Omental fat pad (tissue), 4 donors: ENCODE data around the gene TPRG1. TPM values are rescaled to one million over a fixed set of nuclear protein-coding genes. Genes with fewer than 3 reads are reported as not detected.

Experiments used
- ATAC-seq: fragments of 150-250 bp; one replicate; pipeline ENCODE4 v1.9.1; 2016; ENCODE audit warnings: mild to moderate bottlenecking, moderate library complexity; ENCODE audit not compliant: low FRiP score
- DNase-seq: peaks from one replicate; pipeline ENCODE4 v3.0.0-alpha.2; 2019; ENCODE audit warnings: low spot score
- CTCF ChIP-seq, 3 donors: fragments of 450-650 bp; IDR thresholded peaks; one replicate each; pipeline ENCODE4 v1.5.1; 2016 to 2017; ENCODE audit warnings: antibody characterized with exemption in 3 of 3, mild to moderate bottlenecking in 3 of 3, moderate library complexity in 2 of 3
- total RNA-seq, 4 donors: library from RNA; depleted of rRNA; stranded (reverse); fragments of >200 nt; gene quantifications; one replicate each; pipeline ENCODE4 v1.1.0, GENCODE V29; 2016

Gene TPRG1
- total RNA-seq, 4 donors from 2014 or later, result 7.1 to 18.3 (median 13.8) TPM

DNA sequence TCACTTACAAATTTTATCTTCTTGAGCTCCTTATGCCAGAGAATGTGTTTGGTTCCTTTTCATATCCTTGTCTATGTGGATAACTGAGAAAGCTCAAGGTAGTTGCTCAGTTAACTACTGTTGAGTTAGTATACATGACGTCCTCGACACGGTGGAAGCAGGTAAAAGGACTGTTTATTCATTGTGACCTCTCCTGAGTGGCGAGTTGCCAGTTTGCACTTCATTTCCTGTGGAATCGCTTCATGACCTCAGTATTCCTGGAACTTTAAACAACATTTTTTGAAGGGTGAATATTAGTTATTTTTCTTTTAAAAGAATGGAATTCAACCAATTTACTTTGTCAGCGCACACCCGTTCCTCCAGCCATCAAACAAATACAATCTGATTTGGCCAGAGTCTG, 1.2 kb upstream of the TPRG1 start:
- ATAC-seq, result no peak
- DNase-seq, result no peak
- TF ChIP-seq CTCF (IDR thresholded peaks at IDR 0.05), result no peak

GRCh38 chr3:189172668-189173419, 1.1 kb downstream of the TPRG1 start:
- no peak for TF ChIP-seq CTCF (IDR thresholded peaks at IDR 0.05)
- DNase-seq (no peak), ATAC-seq (no peak)

DNA sequence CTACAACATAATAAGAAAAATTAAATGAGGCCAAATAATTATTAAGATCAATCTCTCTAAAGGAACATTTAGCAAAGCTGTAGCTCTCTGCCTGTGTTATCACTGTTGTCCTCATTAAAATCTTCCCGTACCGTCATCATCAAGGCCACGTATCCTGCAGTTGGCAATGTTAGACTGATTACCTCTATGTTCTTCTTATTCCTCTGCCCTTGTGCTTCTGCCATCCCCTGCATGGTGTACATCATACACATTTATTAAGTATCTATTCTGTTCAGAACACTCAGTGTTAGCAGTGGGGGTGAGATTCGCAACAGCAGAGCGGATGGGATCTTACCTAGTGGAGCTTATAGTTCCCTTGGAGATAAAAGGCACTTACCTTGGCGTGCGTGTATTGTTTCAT, 12.8 kb downstream of the TPRG1 start:
- ATAC-seq (no peak), DNase-seq (no peak)
- no peak for TF ChIP-seq CTCF (IDR thresholded peaks at IDR 0.05)

GRCh38 chr3:189186101-189186500, 14.3 kb downstream of the TPRG1 start:
- peak; percentile 45 for ATAC-seq
- TF ChIP-seq CTCF (IDR thresholded peaks at IDR 0.05), result no peak
- no peak for DNase-seq

GRCh38 chr3:189188466-189188865, 16.7 kb downstream of the TPRG1 start:
- no peak for DNase-seq
- no peak for TF ChIP-seq CTCF (IDR thresholded peaks at IDR 0.05)
- peak; percentile 77 for ATAC-seq

DNA sequence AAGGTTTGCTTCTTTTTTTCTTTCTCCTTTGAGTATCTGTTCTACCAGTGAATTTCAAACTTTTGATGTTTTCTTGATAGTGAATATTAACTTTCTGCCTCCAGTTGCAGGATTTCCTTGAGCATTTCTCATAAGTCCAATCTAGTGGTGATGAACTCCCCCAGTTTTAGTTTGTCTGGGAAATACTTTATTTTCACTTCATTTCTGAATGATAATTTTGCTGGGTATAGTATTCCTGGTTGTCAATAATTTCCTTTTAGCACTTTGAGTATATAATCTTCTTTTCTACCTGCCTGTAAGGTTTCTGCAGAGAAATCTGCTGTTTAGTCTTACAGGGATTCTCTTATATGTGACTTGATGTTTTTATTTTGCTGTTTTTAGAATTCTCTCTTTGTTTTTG, 21.0 kb downstream of the TPRG1 start:
- DNase-seq (no peak), ATAC-seq (no peak)
- TF ChIP-seq CTCF (IDR thresholded peaks at IDR 0.05), result no peak

DNA sequence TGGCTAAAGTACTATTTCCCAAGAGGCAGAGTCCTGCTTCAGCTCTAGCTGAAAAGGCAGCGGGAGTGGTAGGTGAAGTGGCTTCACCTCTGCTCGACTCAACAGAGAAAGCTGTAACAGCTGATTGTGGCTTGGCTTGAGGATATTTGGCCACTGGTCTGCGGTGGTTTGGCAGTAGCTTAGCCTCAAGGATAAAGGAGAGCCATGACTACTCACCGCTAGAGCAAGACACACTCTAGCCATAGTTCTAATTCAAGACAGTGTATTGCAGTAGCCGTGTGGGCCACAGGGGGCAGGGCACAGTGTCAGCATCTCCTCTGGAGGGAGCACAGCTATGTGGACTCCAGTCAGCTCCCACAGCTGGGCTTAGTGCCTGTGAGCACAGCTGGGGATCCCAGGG, 23.5 kb downstream of the TPRG1 start:
- TF ChIP-seq CTCF (IDR thresholded peaks at IDR 0.05), result no peak
- ATAC-seq (no peak), DNase-seq (no peak)
